ENCODE results near the gene DCAF5.

- TF ChIP-seq CTCF (IDR thresholded peaks at IDR 0.05) (no peak), POLR2AphosphoS5 (IDR thresholded peaks at IDR 0.05; ENCODE audit: insufficient read depth in 1 of 2, low read depth in 1 of 2) (no peak)
Measured at GRCh38 chr14:69181491-69181890, 28.6 kb upstream of the DCAF5 start.

Measured in vagina (tissue), 2 donors.